Mesenchymal stem cell (in vitro differentiated cells and primary cell): ENCODE results near the gene CBLN1.

Source experiments
- DNase-seq: peaks from one replicate; pipeline ENCODE4 v3.0.0-alpha.2; 2013
- H2AFZ ChIP-seq: one replicate; pipeline ENCODE4 v1.6.1; 2013; ENCODE audit warnings: low read depth, mild to moderate bottlenecking, control low read depth, inconsistent platforms, low read length, moderate library complexity
- H2AK5ac ChIP-seq: 2 replicates; pipeline ENCODE4 v1.6.1; 2013; ENCODE audit warnings: low read length, moderate library complexity, mild to moderate bottlenecking, inconsistent platforms; ENCODE audit not compliant: severe bottlenecking
- H2BK120ac ChIP-seq: one replicate; pipeline ENCODE4 v1.6.1; 2013; ENCODE audit warnings: low read depth, mild to moderate bottlenecking, inconsistent platforms, low read length, moderate library complexity
- H2BK12ac ChIP-seq, 2 experiments: one replicate each; pipeline ENCODE4 v1.6.1; 2013; ENCODE audit warnings: inconsistent platforms in 2 of 2, low read length in 2 of 2, mild to moderate bottlenecking in 2 of 2, moderate library complexity in 2 of 2, control low read depth in 1 of 2
- H2BK15ac ChIP-seq: one replicate; pipeline ENCODE4 v1.6.1; 2013; ENCODE audit warnings: mild to moderate bottlenecking, low read depth, inconsistent platforms; ENCODE audit not compliant: poor library complexity, severe bottlenecking
- H2BK5ac ChIP-seq: 2 replicates; pipeline ENCODE4 v1.6.1; 2013; ENCODE audit warnings: low read depth, mild to moderate bottlenecking, low read length, control low read depth, inconsistent platforms; ENCODE audit not compliant: poor library complexity, severe bottlenecking
- H3K14ac ChIP-seq, 2 experiments: one replicate each; pipeline ENCODE4 v1.6.1; 2013; ENCODE audit warnings: inconsistent platforms in 2 of 2, low read length in 2 of 2, control low read depth in 1 of 2, mild to moderate bottlenecking in 1 of 2, moderate library complexity in 1 of 2
- H3K18ac ChIP-seq, 2 experiments: one replicate each; pipeline ENCODE4 v1.6.1; 2013; ENCODE audit warnings: inconsistent platforms in 2 of 2, low read length in 2 of 2, control low read depth in 1 of 2, low read depth in 1 of 2, mild to moderate bottlenecking in 1 of 2
- H3K23ac ChIP-seq, 2 experiments: one replicate each; pipeline ENCODE4 v1.6.1; 2013; ENCODE audit warnings: inconsistent platforms in 2 of 2, low read length in 2 of 2, mild to moderate bottlenecking in 2 of 2, moderate library complexity in 2 of 2, control low read depth in 1 of 2
- H3K27ac ChIP-seq: 2 replicates; pipeline ENCODE4 v1.5.1; 2013; ENCODE audit warnings: mild to moderate bottlenecking, moderate library complexity, low read length, control low read depth, inconsistent platforms; ENCODE audit not compliant: poor library complexity, severe bottlenecking
- H3K27me3 ChIP-seq, 2 experiments: 2 replicates each; pipeline versions ENCODE4 v1.6.1 to v1.7.0; 2013; ENCODE audit warnings: low read length in 2 of 2, mild to moderate bottlenecking in 2 of 2, moderate library complexity in 2 of 2, control low read depth in 1 of 2, inconsistent platforms in 1 of 2; ENCODE audit not compliant: control insufficient read depth in 1 of 2, insufficient read depth in 1 of 2
- H3K36me3 ChIP-seq, 2 experiments: 2 replicates each; pipeline versions ENCODE4 v1.6.1 to v1.7.0; 2013; ENCODE audit warnings: low read length in 2 of 2, control low read depth in 1 of 2, inconsistent platforms in 1 of 2, low read depth in 1 of 2, mild to moderate bottlenecking in 1 of 2; ENCODE audit not compliant: insufficient read depth in 2 of 2, control insufficient read depth in 1 of 2
- H3K4ac ChIP-seq, 2 experiments: one replicate each; pipeline ENCODE4 v1.6.1; 2013; ENCODE audit warnings: inconsistent platforms in 2 of 2, low read length in 2 of 2, mild to moderate bottlenecking in 2 of 2, moderate library complexity in 2 of 2, control low read depth in 1 of 2, low read depth in 1 of 2
- H3K4me1 ChIP-seq: 2 replicates; pipeline ENCODE4 v1.6.1; 2013; ENCODE audit warnings: low read depth, low read length, control low read depth; ENCODE audit not compliant: control insufficient read depth, insufficient read depth
- H3K4me2 ChIP-seq: 2 replicates; pipeline ENCODE4 v1.6.1; 2013; ENCODE audit warnings: low read length, mild to moderate bottlenecking, inconsistent platforms; ENCODE audit not compliant: poor library complexity, severe bottlenecking
- H3K4me3 ChIP-seq, 2 experiments: 2 replicates each; pipeline versions ENCODE4 v1.5.1 to v1.7.0; 2013; ENCODE audit warnings: low read length in 2 of 2, mild to moderate bottlenecking in 2 of 2, control low read depth in 1 of 2, low read depth in 1 of 2; ENCODE audit not compliant: insufficient read depth in 1 of 2
- H3K79me1 ChIP-seq: replicated peaks from 2 replicates; pipeline ENCODE4 v1.6.1; 2013; ENCODE audit warnings: mild to moderate bottlenecking, control low read depth, low read length, inconsistent platforms; ENCODE audit not compliant: poor library complexity, severe bottlenecking
- H3K9ac ChIP-seq: 2 replicates; pipeline ENCODE4 v1.7.0; 2013; ENCODE audit warnings: mild to moderate bottlenecking, low read length, moderate library complexity
- H3K9me3 ChIP-seq: 2 replicates; pipeline ENCODE4 v1.7.0; 2013; ENCODE audit warnings: mild to moderate bottlenecking, low read length; ENCODE audit not compliant: control insufficient read depth
- H4K8ac ChIP-seq: one replicate; pipeline ENCODE4 v1.6.1; 2013; ENCODE audit warnings: inconsistent platforms, mild to moderate bottlenecking, low read length, moderate library complexity
- H4K91ac ChIP-seq: one replicate; pipeline ENCODE4 v1.6.1; 2013; ENCODE audit warnings: mild to moderate bottlenecking, low read length, inconsistent platforms
- WGBS: methylation state at CpG from one replicate; pipeline ENCODE4 v1.1.7; 2013; ENCODE audit warnings: mixed read lengths; 5-methylcytosine and 5-hydroxymethylcytosine counted together

The CBLN1 gene

GRCh38 chr16:49260956-49261530 lies 20.6 kb downstream of the CBLN1 start:
- Histone ChIP-seq H3K79me1 (no peaks in the 10 kb centered on the region), H4K91ac (no peak overlapping the region), H3K18ac (no peak overlapping the region), H3K9me3 (no peaks in the 10 kb centered on the region), H3K9ac (no peak overlapping the region), H4K8ac (no peak overlapping the region), H3K27me3 (no peaks in the 10 kb centered on the region), H3K4me3 (no peak overlapping the region), H3K4me2 (no peak overlapping the region), H3K36me3 (no peaks in the 10 kb centered on the region), H3K14ac (no peak overlapping the region), H3K4ac (no peak overlapping the region), H3K4me1 (no peaks in the 10 kb centered on the region), H2BK15ac (no peak overlapping the region), H2BK120ac (no peak overlapping the region), H2AFZ (no peak overlapping the region), H2AK5ac (no peak overlapping the region), H3K23ac (no peak overlapping the region), H2BK5ac (no peak overlapping the region), H2BK12ac (no peak overlapping the region), H3K27ac (no peak overlapping the region)
- DNase-seq = no peak
- WGBS = 49% methylated on average over 8 of the region's 8 CpGs

GRCh38 chr16:49260253-49260652 lies 21.4 kb downstream of the CBLN1 start:
- Histone ChIP-seq H3K4me2 (no peak overlapping the region), H2BK5ac (no peak overlapping the region), H3K36me3 (no peaks in the 10 kb centered on the region), H2AK5ac (no peak overlapping the region), H3K4me1 (no peaks in the 10 kb centered on the region), H4K91ac (no peak overlapping the region), H2BK120ac (no peak overlapping the region), H2BK15ac (no peak overlapping the region), H3K23ac (no peak overlapping the region), H3K9ac (no peak overlapping the region), H3K27ac (no peak overlapping the region), H2AFZ (no peak overlapping the region), H4K8ac (no peak overlapping the region), H3K14ac (no peak overlapping the region), H3K79me1 (no peaks in the 10 kb centered on the region), H3K4me3 (no peak overlapping the region), H3K4ac (no peak overlapping the region), H3K9me3 (peaks cover 3% of the 10 kb centered on the region), H3K27me3 (no peaks in the 10 kb centered on the region), H3K18ac (no peak overlapping the region), H2BK12ac (no peak overlapping the region)
- 62% methylated on average over 2 of the region's 3 CpGs for WGBS
- no peak for DNase-seq

GRCh38 chr16:49259330-49259729 lies 22.3 kb downstream of the CBLN1 start:
- DNase-seq = no peak
- no peak overlapping the region for H3K27ac ChIP-seq
- H3K18ac ChIP-seq = no peak overlapping the region
- no peaks in the 10 kb centered on the region for H3K4me1 ChIP-seq
- no peak overlapping the region for H2AK5ac ChIP-seq
- H3K36me3 ChIP-seq = no peaks in the 10 kb centered on the region
- H3K4me3 ChIP-seq = no peak overlapping the region
- no peak overlapping the region for H4K91ac ChIP-seq
- no peak overlapping the region for H3K14ac ChIP-seq
- H2BK5ac ChIP-seq = no peak overlapping the region
- H2AFZ ChIP-seq = no peak overlapping the region
- no peak overlapping the region for H2BK15ac ChIP-seq
- H3K27me3 ChIP-seq = no peaks in the 10 kb centered on the region
- no peaks in the 10 kb centered on the region for H3K79me1 ChIP-seq
- H3K4ac ChIP-seq = no peak overlapping the region
- no peak overlapping the region for H4K8ac ChIP-seq
- peaks cover 3% of the 10 kb centered on the region for H3K9me3 ChIP-seq
- H2BK120ac ChIP-seq = no peak overlapping the region
- H3K23ac ChIP-seq = no peak overlapping the region
- H3K9ac ChIP-seq = no peak overlapping the region
- H2BK12ac ChIP-seq = no peak overlapping the region
- no peak overlapping the region for H3K4me2 ChIP-seq

- H3K79me1 ChIP-seq = no peaks in the 10 kb centered on the region
- H3K4me1 ChIP-seq = no peaks in the 10 kb centered on the region
- no peak overlapping the region for H2BK5ac ChIP-seq
- no peaks in the 10 kb centered on the region for H3K36me3 ChIP-seq
- no peaks in the 10 kb centered on the region for H3K9me3 ChIP-seq
- no peaks in the 10 kb centered on the region for H3K27me3 ChIP-seq
- no peak overlapping the region for H3K14ac ChIP-seq
- H3K27ac ChIP-seq = no peak overlapping the region
- 22% methylated on average over 1 of the region's 1 CpG for WGBS
- no peak overlapping the region for H3K4ac ChIP-seq
- no peak overlapping the region for H3K18ac ChIP-seq
- no peak overlapping the region for H3K23ac ChIP-seq
- no peak overlapping the region for H2BK12ac ChIP-seq
- H4K91ac ChIP-seq = no peak overlapping the region
- H2BK15ac ChIP-seq = no peak overlapping the region
- H2BK120ac ChIP-seq = no peak overlapping the region
- no peak overlapping the region for H4K8ac ChIP-seq
- H3K4me2 ChIP-seq = no peak overlapping the region
- H3K4me3 ChIP-seq = no peak overlapping the region
- H3K9ac ChIP-seq = no peak overlapping the region
- no peak overlapping the region for H2AK5ac ChIP-seq
- no peak for DNase-seq
- no peak overlapping the region for H2AFZ ChIP-seq
Measured at GRCh38 chr16:49250689-49251088, 30.9 kb downstream of the CBLN1 start.
